HepG2 (cell line): ENCODE measurements around the gene BMP6. TPM values are rescaled to one million over a fixed set of nuclear protein-coding genes. Genes with fewer than 3 reads are reported as not detected.

Source experiments
- FOSL2 ChIP-seq: sonication (generic); formaldehyde crosslinking; IDR thresholded peaks from 2 replicates; pipeline ENCODE4 v1.4.0; 2020; ENCODE audit warnings: missing genetic modification reagents
- HMG20A ChIP-seq: IDR thresholded peaks from 2 replicates; pipeline ENCODE4 v1.6.1; 2016; ENCODE audit warnings: borderline replicate concordance
- KAT8 ChIP-seq: IDR thresholded peaks from 2 replicates; pipeline ENCODE4 v1.6.1; 2016; ENCODE audit warnings: missing genetic modification reagents, missing compliant biosample characterization
- NR2F2 ChIP-seq: IDR thresholded peaks from 2 replicates; pipeline ENCODE4 v1.6.1; 2012; ENCODE audit warnings: low read depth, inconsistent platforms, borderline replicate concordance
- POLR2AphosphoS5 ChIP-seq: IDR thresholded peaks from 2 replicates; pipeline ENCODE4 v1.6.1; 2012; ENCODE audit warnings: low read depth, low read length
- RXRB ChIP-seq: IDR thresholded peaks from 2 replicates; pipeline ENCODE4 v1.6.1; 2016; ENCODE audit warnings: borderline replicate concordance, missing genetic modification reagents, missing compliant biosample characterization
- SSRP1 ChIP-seq: IDR thresholded peaks from 2 replicates; pipeline ENCODE4 v1.6.1; 2016; ENCODE audit warnings: control low read depth
- TGIF2 ChIP-seq: IDR thresholded peaks from 2 replicates; pipeline ENCODE4 v1.6.1; 2016; ENCODE audit warnings: control low read depth, missing compliant biosample characterization
- U2AF2 ChIP-seq: fragments of 200-400 bp; formaldehyde crosslinking; IDR thresholded peaks from 2 replicates; pipeline ENCODE4 v1.6.1; 2017; ENCODE audit warnings: low read depth, mild to moderate bottlenecking, low read length
- ZMYM4 ChIP-seq: sonication (generic); formaldehyde crosslinking; IDR thresholded peaks from 2 replicates; pipeline ENCODE4 v1.8.1; 2023; ENCODE audit warnings: mild to moderate bottlenecking, missing genetic modification reagents
- ZNF543 ChIP-seq: sonication (generic); formaldehyde crosslinking; IDR thresholded peaks from 2 replicates; pipeline ENCODE4 v1.4.0; 2020; ENCODE audit warnings: mild to moderate bottlenecking, missing genetic modification reagents
- ZNF7 ChIP-seq: IDR thresholded peaks from 2 replicates; pipeline ENCODE4 v1.6.1; 2016; ENCODE audit warnings: missing biosample characterization, missing genetic modification reagents
- polyA plus RNA-seq, 8 experiments: library from polyadenylated mRNA; depleted of rRNA in 3 of 8; stranded (reverse) in 7 of 8; unstranded in 1 of 8; fragments of >200 nt; fragmentation: Illumina TruSeq in 4 of 8; extraction: Trizol in 4 of 8; gene quantifications; 2 replicates each; pipeline versions ENCODE4 v1.2.1 to v1.2.3, GENCODE V29; 2011 to 2016; ENCODE audit warnings: low read depth in 4 of 8, missing spikeins in 1 of 8, mixed read lengths in 1 of 8; ENCODE audit not compliant: insufficient read depth in 1 of 8
- total RNA-seq, 5 experiments: library from RNA; depleted of rRNA; stranded (reverse); fragments of >200 nt; fragmentation: Illumina TruSeq; extraction: Trizol; gene quantifications; 2 replicates each; pipeline ENCODE4 v1.2.3, GENCODE V29; 2016; ENCODE audit warnings: low read depth in 1 of 5
- TF ChIP-seq, protein P1 (sequence below): IDR thresholded peaks from 2 replicates; pipeline ENCODE4 v1.4.0; 2020; ENCODE audit warnings: mild to moderate bottlenecking, missing genetic modification reagents
- TF ChIP-seq, protein P2 (sequence below): sonication (generic); formaldehyde crosslinking; IDR thresholded peaks from 2 replicates; pipeline ENCODE4 v1.4.0; 2020; ENCODE audit warnings: mild to moderate bottlenecking, missing genetic modification reagents
- TF ChIP-seq, protein P3 (sequence below): sonication (generic); formaldehyde crosslinking; IDR thresholded peaks from 2 replicates; pipeline ENCODE4 v1.4.0; 2020; ENCODE audit warnings: mild to moderate bottlenecking, missing genetic modification reagents
- TF ChIP-seq, protein P4 (sequence below), 2 experiments: sonication (generic) in 1 of 2; formaldehyde crosslinking in 1 of 2; IDR thresholded peaks; 2 replicates each; pipeline versions ENCODE4 v1.6.1 to v1.9.0; 2014 to 2022; ENCODE audit warnings: antibody characterized with exemption in 1 of 2, borderline replicate concordance in 1 of 2, inconsistent platforms in 1 of 2, low read depth in 1 of 2, missing genetic modification reagents in 1 of 2
- TF ChIP-seq, protein P5 (sequence below): sonication (generic); formaldehyde crosslinking; conservative IDR thresholded peaks from 2 replicates; pipeline ENCODE4 v1.5.0; 2020; ENCODE audit warnings: missing genetic modification reagents

BMP6 gene
- total and polyA plus RNA-seq, 2 of the 13 experiments (the other 11 are each of a cell fraction or from before 2014, with no cell fraction given) = 0.09 to 0.18 TPM

DNA sequence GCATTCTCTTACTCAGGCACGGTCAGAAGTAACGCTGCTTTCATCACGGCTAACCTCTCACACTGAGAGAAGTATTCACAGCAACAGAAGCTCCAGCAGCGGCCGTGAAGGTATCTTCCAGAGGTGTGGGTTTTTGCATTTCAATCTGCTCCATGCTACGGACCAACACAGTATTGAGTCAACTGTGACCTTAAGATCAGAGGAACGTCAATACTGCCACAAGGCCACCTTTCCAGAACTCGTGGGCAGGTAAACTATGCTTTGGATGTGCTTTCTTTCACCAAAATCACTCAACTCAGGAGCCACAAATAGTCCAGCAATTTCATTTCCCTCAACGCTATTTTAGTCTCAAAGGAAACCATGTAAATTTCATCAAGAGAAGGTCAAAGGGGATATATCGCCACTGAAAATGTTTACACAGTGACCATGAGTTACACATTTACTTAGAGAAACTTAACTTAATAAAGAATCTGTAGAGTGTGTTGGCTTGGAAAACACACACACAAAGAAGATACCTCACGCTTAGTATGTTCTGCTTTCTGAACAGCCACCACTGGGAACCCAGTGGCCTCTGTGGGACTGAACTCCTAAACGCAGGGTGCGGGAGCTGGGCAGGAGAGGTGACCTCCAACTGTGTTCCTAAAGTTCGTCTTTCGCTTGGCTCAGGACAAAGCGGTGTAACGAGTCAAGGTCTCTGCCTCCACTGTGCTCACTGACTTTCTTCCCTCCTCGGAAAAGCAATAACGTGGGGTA, 156.8 kb downstream of the BMP6 start (continued):
- TF ChIP-seq POLR2AphosphoS5 = no peak
- TF ChIP-seq, protein P1, sequence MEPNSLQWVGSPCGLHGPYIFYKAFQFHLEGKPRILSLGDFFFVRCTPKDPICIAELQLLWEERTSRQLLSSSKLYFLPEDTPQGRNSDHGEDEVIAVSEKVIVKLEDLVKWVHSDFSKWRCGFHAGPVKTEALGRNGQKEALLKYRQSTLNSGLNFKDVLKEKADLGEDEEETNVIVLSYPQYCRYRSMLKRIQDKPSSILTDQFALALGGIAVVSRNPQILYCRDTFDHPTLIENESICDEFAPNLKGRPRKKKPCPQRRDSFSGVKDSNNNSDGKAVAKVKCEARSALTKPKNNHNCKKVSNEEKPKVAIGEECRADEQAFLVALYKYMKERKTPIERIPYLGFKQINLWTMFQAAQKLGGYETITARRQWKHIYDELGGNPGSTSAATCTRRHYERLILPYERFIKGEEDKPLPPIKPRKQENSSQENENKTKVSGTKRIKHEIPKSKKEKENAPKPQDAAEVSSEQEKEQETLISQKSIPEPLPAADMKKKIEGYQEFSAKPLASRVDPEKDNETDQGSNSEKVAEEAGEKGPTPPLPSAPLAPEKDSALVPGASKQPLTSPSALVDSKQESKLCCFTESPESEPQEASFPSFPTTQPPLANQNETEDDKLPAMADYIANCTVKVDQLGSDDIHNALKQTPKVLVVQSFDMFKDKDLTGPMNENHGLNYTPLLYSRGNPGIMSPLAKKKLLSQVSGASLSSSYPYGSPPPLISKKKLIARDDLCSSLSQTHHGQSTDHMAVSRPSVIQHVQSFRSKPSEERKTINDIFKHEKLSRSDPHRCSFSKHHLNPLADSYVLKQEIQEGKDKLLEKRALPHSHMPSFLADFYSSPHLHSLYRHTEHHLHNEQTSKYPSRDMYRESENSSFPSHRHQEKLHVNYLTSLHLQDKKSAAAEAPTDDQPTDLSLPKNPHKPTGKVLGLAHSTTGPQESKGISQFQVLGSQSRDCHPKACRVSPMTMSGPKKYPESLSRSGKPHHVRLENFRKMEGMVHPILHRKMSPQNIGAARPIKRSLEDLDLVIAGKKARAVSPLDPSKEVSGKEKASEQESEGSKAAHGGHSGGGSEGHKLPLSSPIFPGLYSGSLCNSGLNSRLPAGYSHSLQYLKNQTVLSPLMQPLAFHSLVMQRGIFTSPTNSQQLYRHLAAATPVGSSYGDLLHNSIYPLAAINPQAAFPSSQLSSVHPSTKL (CRISPR knock-in tag) = peak; percentile 57; the same call in 1 of the 2 replicates
- 0 out of 2 replicates have a peak, but pooled peaks have one; percentile 29 for TF ChIP-seq NR2F2
- TF ChIP-seq U2AF2 = no peak
- no peak for TF ChIP-seq ZNF7
- peak; percentile 30; the same call in 1 of the 2 replicates for TF ChIP-seq HMG20A (CRISPR knock-in tag)
- 0 out of 2 replicates have a peak, but pooled peaks have one; percentile 18 for TF ChIP-seq ZMYM4 (CRISPR knock-in tag)
- TF ChIP-seq, protein P2, sequence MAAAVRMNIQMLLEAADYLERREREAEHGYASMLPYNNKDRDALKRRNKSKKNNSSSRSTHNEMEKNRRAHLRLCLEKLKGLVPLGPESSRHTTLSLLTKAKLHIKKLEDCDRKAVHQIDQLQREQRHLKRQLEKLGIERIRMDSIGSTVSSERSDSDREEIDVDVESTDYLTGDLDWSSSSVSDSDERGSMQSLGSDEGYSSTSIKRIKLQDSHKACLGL (CRISPR knock-in tag) = no peak
- 0 out of 2 replicates have a peak, but pooled peaks have one; percentile 24 for TF ChIP-seq RXRB (CRISPR knock-in tag)
- TF ChIP-seq FOSL2 (CRISPR knock-in tag) = no peak
- TF ChIP-seq, protein P3, sequence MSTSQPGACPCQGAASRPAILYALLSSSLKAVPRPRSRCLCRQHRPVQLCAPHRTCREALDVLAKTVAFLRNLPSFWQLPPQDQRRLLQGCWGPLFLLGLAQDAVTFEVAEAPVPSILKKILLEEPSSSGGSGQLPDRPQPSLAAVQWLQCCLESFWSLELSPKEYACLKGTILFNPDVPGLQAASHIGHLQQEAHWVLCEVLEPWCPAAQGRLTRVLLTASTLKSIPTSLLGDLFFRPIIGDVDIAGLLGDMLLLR (CRISPR knock-in tag) = no peak
- 0 out of 2 replicates have a peak, but pooled peaks have one; percentile 34 for TF ChIP-seq TGIF2
- TF ChIP-seq, protein P4, sequence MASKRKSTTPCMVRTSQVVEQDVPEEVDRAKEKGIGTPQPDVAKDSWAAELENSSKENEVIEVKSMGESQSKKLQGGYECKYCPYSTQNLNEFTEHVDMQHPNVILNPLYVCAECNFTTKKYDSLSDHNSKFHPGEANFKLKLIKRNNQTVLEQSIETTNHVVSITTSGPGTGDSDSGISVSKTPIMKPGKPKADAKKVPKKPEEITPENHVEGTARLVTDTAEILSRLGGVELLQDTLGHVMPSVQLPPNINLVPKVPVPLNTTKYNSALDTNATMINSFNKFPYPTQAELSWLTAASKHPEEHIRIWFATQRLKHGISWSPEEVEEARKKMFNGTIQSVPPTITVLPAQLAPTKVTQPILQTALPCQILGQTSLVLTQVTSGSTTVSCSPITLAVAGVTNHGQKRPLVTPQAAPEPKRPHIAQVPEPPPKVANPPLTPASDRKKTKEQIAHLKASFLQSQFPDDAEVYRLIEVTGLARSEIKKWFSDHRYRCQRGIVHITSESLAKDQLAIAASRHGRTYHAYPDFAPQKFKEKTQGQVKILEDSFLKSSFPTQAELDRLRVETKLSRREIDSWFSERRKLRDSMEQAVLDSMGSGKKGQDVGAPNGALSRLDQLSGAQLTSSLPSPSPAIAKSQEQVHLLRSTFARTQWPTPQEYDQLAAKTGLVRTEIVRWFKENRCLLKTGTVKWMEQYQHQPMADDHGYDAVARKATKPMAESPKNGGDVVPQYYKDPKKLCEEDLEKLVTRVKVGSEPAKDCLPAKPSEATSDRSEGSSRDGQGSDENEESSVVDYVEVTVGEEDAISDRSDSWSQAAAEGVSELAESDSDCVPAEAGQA (IDR thresholded peaks at IDR 0.05; ENCODE audit: low read depth) = 0 out of 2 replicates have a peak, but pooled peaks have one; percentile 28
- TF ChIP-seq, protein P4 (CRISPR knock-in tag; IDR thresholded peaks at IDR 0.05; ENCODE audit: borderline replicate concordance) = no peak
- no peak for TF ChIP-seq SSRP1 (CRISPR knock-in tag)
- TF ChIP-seq KAT8 = peak; percentile 57; the same call in 1 of the 2 replicates
- no peak for TF ChIP-seq ZNF543
- TF ChIP-seq, protein P5, sequence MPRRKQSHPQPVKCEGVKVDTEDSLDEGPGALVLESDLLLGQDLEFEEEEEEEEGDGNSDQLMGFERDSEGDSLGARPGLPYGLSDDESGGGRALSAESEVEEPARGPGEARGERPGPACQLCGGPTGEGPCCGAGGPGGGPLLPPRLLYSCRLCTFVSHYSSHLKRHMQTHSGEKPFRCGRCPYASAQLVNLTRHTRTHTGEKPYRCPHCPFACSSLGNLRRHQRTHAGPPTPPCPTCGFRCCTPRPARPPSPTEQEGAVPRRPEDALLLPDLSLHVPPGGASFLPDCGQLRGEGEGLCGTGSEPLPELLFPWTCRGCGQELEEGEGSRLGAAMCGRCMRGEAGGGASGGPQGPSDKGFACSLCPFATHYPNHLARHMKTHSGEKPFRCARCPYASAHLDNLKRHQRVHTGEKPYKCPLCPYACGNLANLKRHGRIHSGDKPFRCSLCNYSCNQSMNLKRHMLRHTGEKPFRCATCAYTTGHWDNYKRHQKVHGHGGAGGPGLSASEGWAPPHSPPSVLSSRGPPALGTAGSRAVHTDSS (CRISPR knock-in tag) = no peak
